ENCODE data around the gene AP1S1.
A peak's percentile ranks its signal among the peaks of the same experiment; 100 is the strongest.
"Not testable (repeated sequence)": the region's sequence is repeated elsewhere in the genome, so short reads cannot be mapped to it uniquely, and the experiment has no call there.

AP1S1 gene

GRCh38 chr7:101153969-101154692 is at the start of gene AP1S1:
AP1S1 (plus strand) TSS chr7:101154476; CDS start chr7:101154515, 39 bp downstream.
- peak; percentile 96 for DNase-seq

GRCh38 chr7:101104799-101105198 is 49.5 kb upstream of the AP1S1 start:
- no peak for DNase-seq

DNA sequence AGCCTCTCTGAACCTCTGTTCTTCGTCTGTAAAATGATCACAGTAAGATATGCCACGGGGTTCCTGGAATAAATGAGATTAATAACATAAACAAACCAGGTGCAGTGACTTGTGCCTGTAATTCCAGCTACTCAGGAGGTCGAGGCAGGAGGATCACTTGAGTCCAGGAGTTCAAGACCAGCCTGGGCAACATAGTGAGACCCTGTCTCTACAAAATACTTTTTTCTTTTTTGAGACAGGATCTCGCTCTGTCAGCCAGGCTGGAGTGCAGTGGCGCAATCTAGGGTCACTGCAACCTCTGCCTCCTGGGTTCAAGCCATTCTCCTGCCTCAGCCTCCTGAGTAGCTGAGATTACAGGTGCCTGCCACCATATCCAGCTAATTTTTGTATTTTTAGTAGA is 49.0 kb upstream of the AP1S1 start:
- DNase-seq: not testable (repeated sequence)

DNA sequence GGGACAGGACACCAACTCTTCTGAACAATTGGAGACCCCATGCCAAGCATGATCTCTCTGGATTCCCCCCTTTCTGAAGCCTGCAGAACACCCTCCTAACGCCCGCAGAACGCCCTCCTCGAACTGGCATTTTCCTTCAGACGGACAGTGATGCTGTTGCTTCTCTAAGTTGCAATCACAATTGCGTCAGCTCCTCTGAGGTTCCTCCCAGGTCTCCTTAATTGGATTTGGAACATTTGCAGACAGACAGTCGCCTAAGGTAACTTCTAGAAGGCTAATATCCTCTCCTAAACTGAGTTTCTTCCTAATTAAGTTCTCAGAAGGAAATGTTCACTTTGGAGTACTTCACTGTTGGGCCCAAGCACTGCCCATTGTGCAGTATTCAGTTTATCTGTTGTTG is 47.9 kb upstream of the AP1S1 start:
- DNase-seq: peak; percentile 45

DNA sequence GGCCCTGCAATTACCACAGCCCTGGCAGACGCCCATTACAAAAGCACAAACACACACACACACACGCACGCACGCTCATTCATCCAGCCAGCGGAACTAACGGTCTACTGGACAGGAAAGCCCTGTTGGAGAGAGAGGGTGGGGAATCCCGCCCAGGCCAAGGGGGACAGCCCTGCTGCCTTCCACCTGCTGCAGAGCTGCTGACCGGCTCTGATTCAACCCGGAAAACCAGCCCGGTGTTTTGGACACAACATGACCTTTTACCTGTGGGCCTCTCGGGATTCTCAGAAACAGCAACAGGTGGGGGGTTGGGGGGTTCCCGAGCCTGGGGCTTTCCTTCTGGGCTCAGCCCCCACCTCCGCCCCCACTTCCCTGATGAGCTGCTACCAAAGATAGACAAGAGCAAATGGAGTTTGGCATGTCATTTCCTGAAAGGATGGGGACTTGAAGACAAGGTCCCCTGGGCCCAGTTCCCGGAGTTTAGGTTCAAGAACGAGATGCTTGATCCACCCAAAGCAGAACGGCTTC is 45.9 kb upstream of the AP1S1 start:
- no peak for DNase-seq

GRCh38 chr7:101108961-101109360 is 45.3 kb upstream of the AP1S1 start:
- DNase-seq: no peak

GRCh38 chr7:101109368-101109767 is 44.9 kb upstream of the AP1S1 start:
- DNase-seq: no peak

DNA sequence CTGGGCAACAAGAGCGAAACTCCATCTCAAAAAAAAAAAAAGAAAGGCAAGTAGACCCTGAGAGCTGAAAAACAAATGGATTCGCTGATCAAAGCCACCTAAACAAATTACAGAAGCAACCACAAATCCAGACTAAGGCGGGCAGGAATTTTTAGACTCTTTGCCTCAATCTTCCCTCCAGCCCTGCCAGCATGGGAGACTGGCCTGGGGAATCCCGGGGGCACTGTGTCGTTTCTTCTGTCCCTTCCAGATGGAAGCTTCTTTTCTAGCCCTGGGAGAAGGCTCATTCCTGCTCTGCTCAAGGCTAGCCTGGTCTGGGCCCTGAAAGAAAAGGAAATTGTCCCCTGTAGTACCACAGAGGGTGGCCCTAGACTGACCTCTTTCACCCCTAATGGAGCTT is 43.0 kb upstream of the AP1S1 start:
- no peak for DNase-seq

- no peak for DNase-seq
These were observed 42.0 kb upstream of the AP1S1 start for GRCh38 chr7:101112233-101112632.

DNA sequence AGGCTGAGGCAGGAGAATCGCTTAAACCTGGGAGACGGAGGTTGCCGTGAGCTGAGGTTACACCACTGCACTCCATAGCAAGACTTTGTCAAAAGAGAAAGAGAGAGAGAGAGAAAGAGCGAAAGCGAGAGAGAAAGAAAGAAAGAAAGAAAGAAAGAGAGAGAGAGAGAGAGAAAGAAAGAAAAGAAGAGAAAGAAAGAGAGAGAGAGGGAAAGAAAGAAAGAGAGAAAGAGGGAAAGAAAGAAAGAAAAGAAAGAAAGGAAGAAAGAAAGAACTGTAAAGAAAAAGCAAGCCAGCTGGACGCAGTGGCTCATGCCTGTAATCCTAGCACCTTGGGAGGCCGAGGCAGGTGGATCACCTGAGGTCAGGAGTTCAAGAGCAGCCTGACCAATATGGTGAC is 41.1 kb upstream of the AP1S1 start:
- DNase-seq: not testable (repeated sequence)

GRCh38 chr7:101113836-101114235 is 40.4 kb upstream of the AP1S1 start:
- DNase-seq: no peak

GRCh38 chr7:101114492-101114891 is 39.8 kb upstream of the AP1S1 start:
- no peak for DNase-seq

DNA sequence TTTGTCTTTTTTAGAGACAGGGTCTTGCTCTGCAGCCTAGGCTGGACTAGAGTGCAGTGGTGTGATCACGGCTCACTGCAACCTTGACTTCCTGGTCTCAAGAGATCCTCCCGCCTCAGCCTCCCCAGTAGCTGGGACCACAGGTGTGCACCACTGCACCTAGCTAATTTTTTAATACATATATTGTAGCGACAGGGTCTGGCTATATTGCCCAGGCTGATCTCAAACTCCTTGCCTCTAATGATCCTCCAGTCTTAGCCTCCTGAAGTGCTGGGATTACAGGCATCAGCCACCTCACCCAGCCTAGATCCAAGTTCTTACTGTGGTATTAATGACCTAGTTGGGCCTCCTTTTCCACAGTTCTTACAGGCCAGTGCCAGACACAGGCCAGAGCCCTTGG is 39.1 kb upstream of the AP1S1 start:
- DNase-seq: no peak

DNA sequence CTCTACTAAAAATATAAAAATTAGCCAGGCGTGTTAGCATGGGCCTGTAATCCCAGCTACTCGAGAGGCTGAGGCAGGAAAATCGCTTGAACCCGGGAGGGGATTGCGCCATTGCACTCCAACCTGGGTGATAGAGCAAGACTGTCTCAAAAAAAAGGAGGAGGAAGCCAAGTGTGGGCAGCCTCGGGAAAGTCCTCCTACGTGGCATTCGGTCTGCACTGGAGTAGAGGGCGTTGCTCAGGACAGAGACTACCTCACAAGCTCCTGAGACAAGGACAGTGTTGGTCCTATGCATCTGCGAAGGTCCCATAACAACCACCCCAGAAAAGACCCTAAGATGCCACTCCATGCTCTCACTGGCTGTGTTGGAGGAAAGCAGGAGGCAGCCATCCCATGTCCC is 37.4 kb upstream of the AP1S1 start:
- DNase-seq: no peak

GRCh38 chr7:101118856-101119255 is 35.4 kb upstream of the AP1S1 start:
- DNase-seq: no peak

DNA sequence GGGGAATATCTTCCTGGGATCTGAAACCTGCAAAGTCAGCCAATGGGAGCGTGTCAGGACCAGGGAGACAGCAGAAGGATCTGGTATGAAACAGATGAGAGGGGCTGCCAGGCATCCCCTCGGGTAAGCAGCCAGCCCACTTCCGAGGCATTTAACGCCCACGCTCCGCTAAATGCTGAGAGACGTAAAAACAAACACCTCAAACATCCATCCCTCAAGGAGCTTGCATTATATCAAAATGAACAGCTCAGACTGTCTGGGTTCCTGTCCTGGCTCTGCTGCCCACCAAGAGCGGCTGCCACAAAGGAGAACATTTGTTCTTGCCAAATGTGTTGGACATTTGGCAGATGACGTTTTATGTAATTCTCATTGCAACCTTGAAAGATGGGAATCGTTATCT is 34.4 kb upstream of the AP1S1 start:
- no peak for DNase-seq

- DNase-seq: no peak
These were observed 34.0 kb upstream of the AP1S1 start for GRCh38 chr7:101120315-101120714.

DNA sequence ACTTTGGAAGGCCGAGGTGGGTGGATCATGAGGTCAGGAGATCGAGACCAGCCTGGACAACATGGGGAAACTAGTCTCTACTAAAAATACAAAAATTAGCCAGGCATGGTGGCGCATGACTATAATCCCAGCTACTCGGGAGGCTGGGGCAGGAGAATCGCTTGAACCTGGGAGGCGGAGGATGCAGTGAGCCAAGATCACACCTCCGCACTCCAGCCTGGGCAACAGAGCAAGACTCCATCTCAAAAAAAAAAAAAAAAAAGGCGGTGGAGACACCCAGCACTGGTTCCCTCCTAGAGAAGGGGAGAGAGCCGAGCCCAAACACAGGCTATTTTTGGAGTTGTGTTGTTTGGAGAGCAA is 32.7 kb upstream of the AP1S1 start:
- DNase-seq: not testable (repeated sequence)

GRCh38 chr7:101121991-101122932 is 32.0 kb upstream of the AP1S1 start:
- DNase-seq: no peak

- DNase-seq: no peak
These were observed 31.2 kb upstream of the AP1S1 start for GRCh38 chr7:101122933-101123702.

DNA sequence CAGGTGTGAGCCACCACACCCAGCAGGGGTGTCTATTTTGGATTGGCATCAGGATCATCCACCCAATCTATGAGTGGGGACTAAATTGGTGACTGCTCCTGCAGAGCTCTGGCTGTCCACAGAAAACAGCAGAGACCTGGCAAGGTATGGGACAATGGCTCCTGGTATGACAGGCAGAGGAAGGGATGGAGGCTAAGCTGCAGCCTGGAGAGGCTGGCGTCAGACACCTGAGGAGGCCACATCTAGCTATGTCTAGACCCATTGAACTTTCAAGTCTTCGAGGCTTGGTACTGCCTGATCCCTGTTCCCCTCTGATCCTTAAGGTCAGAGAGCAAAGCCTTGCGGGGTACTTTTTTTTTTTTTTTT is 30.6 kb upstream of the AP1S1 start:
- no peak for DNase-seq

GRCh38 chr7:101124376-101125056 is 29.8 kb upstream of the AP1S1 start:
- no peak for DNase-seq
